Calu3 (cell line): ENCODE results near the gene TMEM161A. TPM values are rescaled to one million over a fixed set of nuclear protein-coding genes. Genes with fewer than 3 reads are reported as not detected.
"Not testable (repeated sequence)": the region's sequence is repeated elsewhere in the genome, so short reads cannot be mapped to it uniquely, and the experiment has no call there.

Source experiments
- BruUV-seq: library from RNA; stranded (reverse); fragments of 400-500 nt; replicated peaks from 2 replicates; lab custom pipeline; 2021; lab: Mats Ljungman, UMichigan
- CTCF ChIA-PET: fragments of 300-600 bp; sonication (Branson Sonifier 250); formaldehyde crosslinking; loops from one replicate; lab custom pipeline; 2022; ENCODE audit warnings: antibody characterized with exemption; lab: Charles Lee
- DNase-seq: peaks from one replicate; pipeline ENCODE4 v3.0.0; 2022
- H3K27ac Mint-ChIP-seq: one replicate; pipeline ENCODE4 v1.8.0; 2022; ENCODE audit warnings: mixed read lengths; ENCODE audit not compliant: unreplicated experiment
- H3K27me3 Mint-ChIP-seq: one replicate; pipeline ENCODE4 v1.8.0; 2022; ENCODE audit warnings: mixed read lengths; ENCODE audit not compliant: unreplicated experiment
- H3K36me3 Mint-ChIP-seq: one replicate; pipeline ENCODE4 v1.8.0; 2022; ENCODE audit warnings: mild to moderate bottlenecking, moderate library complexity, mixed read lengths; ENCODE audit not compliant: insufficient read depth, unreplicated experiment
- H3K4me1 Mint-ChIP-seq: one replicate; pipeline ENCODE4 v1.8.0; 2022; ENCODE audit warnings: mild to moderate bottlenecking, low read depth, mixed read lengths; ENCODE audit not compliant: unreplicated experiment
- H3K4me3 Mint-ChIP-seq: one replicate; pipeline ENCODE4 v1.8.0; 2022; ENCODE audit warnings: mild to moderate bottlenecking, low read depth, moderate library complexity, mixed read lengths; ENCODE audit not compliant: unreplicated experiment
- H3K9me3 Mint-ChIP-seq: one replicate; pipeline ENCODE4 v1.8.0; 2022; ENCODE audit warnings: low read depth, mixed read lengths; ENCODE audit not compliant: unreplicated experiment
- intact Hi-C: fragments of 100-400 bp; cut with micrococcal nuclease; formaldehyde crosslinking; loops from one replicate; pipeline ENCODE4 v1.10.0; 2022; ENCODE audit not compliant: unreplicated experiment
- total RNA-seq: library from RNA; stranded (reverse); gene quantifications from 2 replicates; pipeline ENCODE4 v1.2.3, GENCODE V29; 2022
- TF ChIP-seq, protein P1 (sequence below): fragments of 200-600 bp; IDR thresholded peaks from one replicate; pipeline ENCODE4 v1.8.0; 2022; ENCODE audit warnings: antibody characterized with exemption; ENCODE audit not compliant: unreplicated experiment

The TMEM161A gene
- total RNA-seq, 1 experiment from 2014 or later, result 28.9 TPM

DNA sequence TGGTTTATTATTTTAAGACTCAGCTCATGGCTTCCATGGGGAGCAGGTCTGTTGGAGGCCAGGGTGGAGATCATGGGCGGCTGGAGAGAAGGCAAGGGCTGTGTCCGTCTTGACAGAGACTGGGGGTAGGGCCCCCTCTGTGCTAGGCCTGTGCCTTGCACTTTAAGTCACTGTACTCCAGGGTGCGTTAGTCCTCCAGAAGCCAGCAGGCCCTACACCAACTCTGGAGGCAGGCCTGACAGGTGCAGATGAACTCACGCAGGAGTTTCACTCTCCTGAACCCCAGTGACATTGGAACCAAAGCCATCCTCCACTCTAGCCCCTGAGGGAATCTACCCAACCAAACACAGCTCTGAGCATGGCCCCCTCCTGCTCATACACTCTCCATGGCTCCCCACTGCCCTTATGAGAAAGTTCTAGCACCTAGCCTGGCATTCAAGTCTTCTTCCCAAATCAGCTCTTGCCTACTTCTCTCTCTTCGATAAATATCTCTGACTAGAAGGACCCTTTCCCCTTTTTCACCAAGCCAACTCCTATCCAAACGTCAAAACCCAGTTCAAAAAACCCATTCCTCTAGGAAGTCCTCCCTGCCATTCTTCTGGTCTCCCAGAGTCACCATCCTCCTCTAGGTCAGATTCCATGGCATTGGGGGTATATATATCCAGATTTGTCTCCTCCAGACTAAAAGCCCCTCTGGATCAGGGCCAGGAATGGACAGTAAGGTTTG lies 16.7 kb upstream of the TMEM161A start:
- no peaks in the 10 kb centered on the region for H3K36me3 Mint-ChIP-seq

GRCh38 chr19:19152668-19153384 lies 14.5 kb upstream of the TMEM161A start:
- no TSS peak for BruUV-seq
- CTCF ChIA-PET, result interaction anchor here (0.6 kb wide), 1 partner anchor 77 kb away, joined by 3 read pairs; no protein-coding TSS in a partner anchor
- H3K27me3 Mint-ChIP-seq, result no peaks in the 10 kb centered on the region
- TF ChIP-seq, protein P1, sequence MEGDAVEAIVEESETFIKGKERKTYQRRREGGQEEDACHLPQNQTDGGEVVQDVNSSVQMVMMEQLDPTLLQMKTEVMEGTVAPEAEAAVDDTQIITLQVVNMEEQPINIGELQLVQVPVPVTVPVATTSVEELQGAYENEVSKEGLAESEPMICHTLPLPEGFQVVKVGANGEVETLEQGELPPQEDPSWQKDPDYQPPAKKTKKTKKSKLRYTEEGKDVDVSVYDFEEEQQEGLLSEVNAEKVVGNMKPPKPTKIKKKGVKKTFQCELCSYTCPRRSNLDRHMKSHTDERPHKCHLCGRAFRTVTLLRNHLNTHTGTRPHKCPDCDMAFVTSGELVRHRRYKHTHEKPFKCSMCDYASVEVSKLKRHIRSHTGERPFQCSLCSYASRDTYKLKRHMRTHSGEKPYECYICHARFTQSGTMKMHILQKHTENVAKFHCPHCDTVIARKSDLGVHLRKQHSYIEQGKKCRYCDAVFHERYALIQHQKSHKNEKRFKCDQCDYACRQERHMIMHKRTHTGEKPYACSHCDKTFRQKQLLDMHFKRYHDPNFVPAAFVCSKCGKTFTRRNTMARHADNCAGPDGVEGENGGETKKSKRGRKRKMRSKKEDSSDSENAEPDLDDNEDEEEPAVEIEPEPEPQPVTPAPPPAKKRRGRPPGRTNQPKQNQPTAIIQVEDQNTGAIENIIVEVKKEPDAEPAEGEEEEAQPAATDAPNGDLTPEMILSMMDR, result no peak
- no peaks in the 10 kb centered on the region for H3K4me1 Mint-ChIP-seq
- H3K27ac Mint-ChIP-seq, result no peak overlapping the region
- intact Hi-C loops, result no loop called here
- no peak overlapping the region for H3K4me3 Mint-ChIP-seq
- H3K9me3 Mint-ChIP-seq, result no peaks in the 10 kb centered on the region
- H3K36me3 Mint-ChIP-seq, result no peaks in the 10 kb centered on the region
- DNase-seq, result no peak

More for the DNA sequence above, 16.7 kb upstream of the TMEM161A start:
- TF ChIP-seq, protein P1, result no peak
- Mint-ChIP-seq H3K9me3 (no peaks in the 10 kb centered on the region), H3K4me1 (no peaks in the 10 kb centered on the region), H3K27me3 (no peaks in the 10 kb centered on the region), H3K4me3 (no peak overlapping the region), H3K27ac (no peak overlapping the region)
- CTCF ChIA-PET, result no interaction called here
- intact Hi-C loops, result no loop called here
- no peak for DNase-seq
- no TSS peak for BruUV-seq

DNA sequence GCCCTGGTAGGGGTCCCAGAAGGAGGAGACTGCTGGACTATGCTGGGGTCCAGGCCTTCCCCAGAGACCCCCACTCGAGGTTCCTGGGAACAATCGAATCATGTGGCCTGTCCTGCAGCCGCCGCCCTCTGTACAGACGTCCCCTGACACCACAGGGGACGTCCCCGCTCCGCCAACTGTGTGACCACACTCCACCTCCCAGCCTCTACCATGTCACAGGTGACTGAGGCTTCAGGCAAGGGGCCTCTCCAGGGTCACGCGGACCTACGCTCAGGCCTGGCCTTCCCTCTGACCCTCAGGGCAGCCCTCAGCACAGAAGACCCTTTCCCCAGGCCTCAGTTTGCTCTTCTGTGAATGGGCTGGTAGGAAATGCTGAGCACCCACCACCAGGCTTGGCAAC lies 13.1 kb upstream of the TMEM161A start:
- intact Hi-C loops, result no loop called here
- H3K27ac Mint-ChIP-seq, result no peak overlapping the region
- H3K36me3 Mint-ChIP-seq, result no peaks in the 10 kb centered on the region
- no peaks in the 10 kb centered on the region for H3K9me3 Mint-ChIP-seq
- H3K27me3 Mint-ChIP-seq, result no peaks in the 10 kb centered on the region
- H3K4me1 Mint-ChIP-seq, result no peaks in the 10 kb centered on the region
- DNase-seq, result no peak
- TF ChIP-seq, protein P1, result no peak
- BruUV-seq, result no TSS peak
- H3K4me3 Mint-ChIP-seq, result no peak overlapping the region
- CTCF ChIA-PET, result no interaction called here

GRCh38 chr19:19149435-19149834 lies 11.2 kb upstream of the TMEM161A start:
- BruUV-seq, result no TSS peak
- no peaks in the 10 kb centered on the region for H3K4me1 Mint-ChIP-seq
- CTCF ChIA-PET, result no interaction called here
- H3K4me3 Mint-ChIP-seq, result no peak overlapping the region
- H3K9me3 Mint-ChIP-seq, result no peaks in the 10 kb centered on the region
- intact Hi-C loops, result loop anchor here (10.0 kb wide), 1 partner anchor 75 kb away; no protein-coding TSS in a partner anchor
- H3K27me3 Mint-ChIP-seq, result no peaks in the 10 kb centered on the region
- no peak overlapping the region for H3K27ac Mint-ChIP-seq
- no peak for DNase-seq
- TF ChIP-seq, protein P1, result no peak
- H3K36me3 Mint-ChIP-seq, result no peaks in the 10 kb centered on the region

- H3K4me1 Mint-ChIP-seq, H3K36me3 Mint-ChIP-seq, H3K9me3 Mint-ChIP-seq, H3K27me3 Mint-ChIP-seq, BruUV-seq, H3K4me3 Mint-ChIP-seq, H3K27ac Mint-ChIP-seq, DNase-seq: not testable (repeated sequence)
- CTCF ChIA-PET, result interaction anchor here (1.6 kb wide), 1 partner anchor 76 kb away, joined by 4 read pairs; no protein-coding TSS in a partner anchor
- intact Hi-C loops, result loop anchor here (10.0 kb wide), 1 partner anchor 76 kb away; no protein-coding TSS in a partner anchor
Measured at GRCh38 chr19:19148504-19148903, 10.2 kb upstream of the TMEM161A start.
